LNCaP clone FGC (cell line): ENCODE measurements around the gene EXOC5.
"Not testable (repeated sequence)": the region's sequence is repeated elsewhere in the genome, so short reads cannot be mapped to it uniquely, and the experiment has no call there.

Experiments used
- DNase-seq: peaks from one replicate; pipeline ENCODE4 v3.0.0-alpha.2; 2011; ENCODE audit warnings: low read depth
- H3K4me3 ChIP-seq: 2 replicates; pipeline ENCODE4 v1.5.1; 2011; ENCODE audit warnings: mild to moderate bottlenecking, low read depth, low read length, control low read depth
- CTCF ChIP-seq: IDR thresholded peaks from 2 replicates; pipeline ENCODE4 v1.5.1; 2012; ENCODE audit warnings: mild to moderate bottlenecking; ENCODE audit not compliant: control insufficient read depth, insufficient read depth; ENCODE audit errors: extremely low read depth

EXOC5 gene

DNA sequence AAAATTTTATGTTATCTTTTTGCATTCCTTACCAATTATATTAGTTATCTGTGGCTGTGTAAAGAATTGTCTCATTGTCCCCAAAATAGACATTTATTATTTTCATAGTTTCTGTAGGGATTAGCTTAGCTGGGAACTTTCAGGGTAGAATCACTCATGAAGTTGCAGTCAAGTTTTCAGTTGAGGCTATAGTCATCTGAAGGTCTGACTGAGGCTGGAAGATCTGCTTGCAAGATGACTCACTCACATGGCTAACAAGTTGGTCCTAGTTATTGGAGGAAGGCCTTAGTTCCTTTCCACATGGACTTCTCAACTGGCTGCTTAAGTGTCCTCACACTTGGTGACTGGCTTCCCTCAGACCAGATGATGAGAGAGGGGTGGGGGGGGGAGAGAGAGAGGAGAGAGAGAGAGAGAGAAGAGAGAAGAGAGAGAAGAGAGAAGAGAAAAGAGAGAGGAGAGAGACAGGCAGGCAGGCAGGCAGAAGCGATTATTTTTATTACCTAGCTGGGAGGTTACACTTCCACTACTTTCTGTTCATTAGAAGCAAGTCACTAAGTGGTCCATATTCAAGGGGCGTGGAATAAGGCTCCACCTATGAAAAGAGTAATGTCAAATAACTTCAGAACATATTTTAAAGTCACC lies 6.4 kb upstream of the EXOC5 start:
- no peak for DNase-seq
- no peak overlapping the region for H3K4me3 ChIP-seq
- TF ChIP-seq CTCF, result no peak

- no peak for TF ChIP-seq CTCF
- DNase-seq, result no peak
- H3K4me3 ChIP-seq, result no peak overlapping the region
These were observed 5.8 kb upstream of the EXOC5 start for GRCh38 chr14:57274551-57274950.

DNA sequence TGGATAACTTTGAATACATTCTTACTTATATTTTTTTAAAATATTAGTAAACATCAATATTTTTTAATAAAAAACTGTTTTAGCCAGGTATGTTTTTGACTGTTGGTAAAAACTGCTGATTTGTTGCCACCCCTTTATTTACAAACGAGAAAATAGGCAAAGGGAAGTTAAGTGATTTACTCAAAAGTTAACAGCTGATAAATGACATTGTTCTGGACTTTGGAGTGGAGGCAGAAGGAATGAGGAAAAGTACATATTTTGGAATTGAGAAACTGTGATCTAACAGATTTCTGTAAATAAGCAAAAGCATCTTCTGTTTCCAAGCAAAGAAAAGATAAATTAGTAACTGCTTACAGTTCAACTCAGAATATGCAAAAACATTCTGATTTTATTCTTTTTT lies 4.5 kb upstream of the EXOC5 start:
- DNase-seq, result no peak
- H3K4me3 ChIP-seq, result no peak overlapping the region
- no peak for TF ChIP-seq CTCF

DNA sequence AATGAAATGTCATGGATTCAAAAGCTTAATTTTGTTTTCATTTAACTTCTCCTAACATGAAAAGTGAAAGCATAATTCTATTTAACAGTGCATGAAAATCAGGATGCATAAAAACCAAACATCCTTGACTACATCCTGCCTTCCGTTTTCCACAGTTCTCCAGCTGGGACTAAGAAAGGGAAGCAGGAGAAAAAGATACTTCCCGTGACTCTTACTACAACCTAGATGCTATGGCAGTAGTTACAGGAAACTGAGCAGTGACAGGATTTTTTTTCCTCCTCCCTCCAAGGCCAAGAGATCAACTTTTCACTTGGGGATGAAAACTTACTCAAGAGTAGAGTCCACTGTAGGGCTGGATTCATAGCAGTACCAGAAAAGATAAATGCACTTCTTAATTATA lies 2.6 kb downstream of the EXOC5 start:
- no peak overlapping the region for H3K4me3 ChIP-seq
- no peak for TF ChIP-seq CTCF
- no peak for DNase-seq

DNA sequence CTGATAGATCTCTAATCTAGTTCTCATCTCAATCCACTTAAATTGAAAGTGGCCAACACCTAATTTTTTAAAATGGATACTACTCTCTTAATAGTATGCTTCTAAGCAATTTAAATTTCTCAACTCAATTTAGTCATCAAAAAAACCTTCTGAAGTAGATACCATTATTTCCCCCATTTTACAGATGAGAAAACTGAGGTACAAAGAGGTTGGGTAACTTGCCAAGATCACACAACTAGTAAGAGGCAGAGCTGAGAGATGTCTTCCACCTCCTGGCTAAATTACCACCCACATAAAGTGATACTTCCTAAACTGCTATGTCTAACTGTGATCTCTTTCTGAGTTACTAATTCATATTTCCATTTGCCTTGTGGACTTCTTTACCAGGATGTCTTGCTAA lies 6.6 kb downstream of the EXOC5 start:
- no peak for DNase-seq
- no peak overlapping the region for H3K4me3 ChIP-seq
- no peak for TF ChIP-seq CTCF

DNA sequence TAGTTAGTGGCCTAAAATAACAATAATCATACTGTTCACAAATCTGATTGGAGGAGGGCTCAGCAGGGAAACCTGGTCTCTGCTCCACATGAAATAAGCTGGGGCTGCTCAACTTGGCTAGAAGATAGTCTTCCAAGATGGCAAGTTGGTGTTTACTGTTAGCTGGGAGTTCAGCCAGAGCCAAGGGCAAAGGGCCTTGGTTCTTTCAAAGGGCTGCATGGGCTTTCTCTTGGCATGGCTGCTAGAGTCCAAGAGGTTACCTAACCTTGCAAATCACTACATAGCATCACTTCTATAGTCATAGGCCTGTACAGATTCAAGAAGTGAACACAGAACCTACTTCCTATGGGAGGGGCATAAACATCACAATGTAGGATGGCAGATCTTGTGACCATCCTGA lies 7.1 kb downstream of the EXOC5 start:
- no peak for DNase-seq
- no peak overlapping the region for H3K4me3 ChIP-seq
- TF ChIP-seq CTCF, result no peak

DNA sequence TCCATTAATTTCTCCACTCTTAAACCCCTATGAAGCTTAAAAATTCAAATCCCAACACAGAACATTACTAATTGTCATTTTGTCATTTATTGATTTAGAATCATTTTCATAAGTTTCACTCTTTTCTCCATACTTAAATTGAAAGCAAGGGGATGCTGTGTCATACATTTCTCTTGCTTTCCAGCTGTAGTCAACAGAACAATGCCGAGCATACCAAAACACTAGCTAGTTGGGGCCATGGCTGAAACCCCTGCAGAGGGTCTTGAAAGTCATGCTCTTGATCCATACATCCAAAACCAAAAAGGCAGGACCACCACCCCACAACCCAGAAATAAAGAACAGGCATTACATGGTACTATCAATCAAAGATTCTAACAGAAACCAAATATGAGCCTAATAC lies 9.0 kb downstream of the EXOC5 start:
- TF ChIP-seq CTCF, result no peak
- no peak for DNase-seq
- H3K4me3 ChIP-seq, result no peak overlapping the region

GRCh38 chr14:57258221-57258620 lies 10.5 kb downstream of the EXOC5 start:
- H3K4me3 ChIP-seq, DNase-seq: not testable (repeated sequence)
